ENCODE results near the gene CPT2.

GRCh38 chr1:53198241-53198651, 1.6 kb downstream of the CPT2 start:
- TF ChIP-seq TAF1 (IDR thresholded peaks at IDR 0.05; ENCODE audit: low read depth) (no peak), EGR1 (IDR thresholded peaks at IDR 0.05) (no peak), RAD21 (IDR thresholded peaks at IDR 0.05; ENCODE audit: low read depth) (no peak), TCF12 (IDR thresholded peaks at IDR 0.05; ENCODE audit: low read depth) (no peak), FOXM1 (IDR thresholded peaks at IDR 0.05; ENCODE audit: borderline replicate concordance, low read depth) (no peak), EP300 (IDR thresholded peaks at IDR 0.05; ENCODE audit: borderline replicate concordance) (no peak), MAX (IDR thresholded peaks at IDR 0.05) (no peak), USF1 (IDR thresholded peaks at IDR 0.05) (no peak), TEAD4 (IDR thresholded peaks at IDR 0.05) (no peak), CEBPB (IDR thresholded peaks at IDR 0.05) (no peak), NFIC (IDR thresholded peaks at IDR 0.05) (no peak)
